Central memory CD8-positive, alpha-beta T cell (primary cell): ENCODE results near the gene TRUB2.
"Not testable (repeated sequence)": the region's sequence is repeated elsewhere in the genome, so short reads cannot be mapped to it uniquely, and the experiment has no call there.

ENCODE experiments used
- ATAC-seq: fragments of 150-1000 bp; cut with Tn5 transposase; replicated peaks from 2 replicates; pipeline ENCODE4 v1.10.0; 2022; ENCODE audit warnings: mild to moderate bottlenecking, moderate FRiP score, moderate number of reproducible peaks; ENCODE audit not compliant: poor library complexity, severe bottlenecking; ENCODE audit errors: extremely low read depth
- DNase-seq, 2 donors: peaks; one replicate each; pipeline ENCODE4 v3.0.0; 2021; ENCODE audit warnings: low spot score in 2 of 2
- H3K27ac Mint-ChIP-seq: one replicate; pipeline ENCODE4 v1.8.0; 2022; ENCODE audit warnings: low read depth, mild to moderate bottlenecking, moderate library complexity, mixed read lengths
- H3K27me3 Mint-ChIP-seq: one replicate; pipeline ENCODE4 v1.8.0; 2022; ENCODE audit warnings: mixed read lengths
- H3K36me3 Mint-ChIP-seq: one replicate; pipeline ENCODE4 v1.8.0; 2022; ENCODE audit warnings: mild to moderate bottlenecking, moderate library complexity, mixed read lengths; ENCODE audit not compliant: insufficient read depth
- H3K4me1 Mint-ChIP-seq: one replicate; pipeline ENCODE4 v1.8.0; 2022; ENCODE audit warnings: mixed read lengths
- H3K4me3 Mint-ChIP-seq: one replicate; pipeline ENCODE4 v1.8.0; 2022; ENCODE audit warnings: mild to moderate bottlenecking, moderate library complexity, mixed read lengths
- H3K9me3 Mint-ChIP-seq: one replicate; pipeline ENCODE4 v1.8.0; 2022; ENCODE audit warnings: mixed read lengths

Gene TRUB2

DNA sequence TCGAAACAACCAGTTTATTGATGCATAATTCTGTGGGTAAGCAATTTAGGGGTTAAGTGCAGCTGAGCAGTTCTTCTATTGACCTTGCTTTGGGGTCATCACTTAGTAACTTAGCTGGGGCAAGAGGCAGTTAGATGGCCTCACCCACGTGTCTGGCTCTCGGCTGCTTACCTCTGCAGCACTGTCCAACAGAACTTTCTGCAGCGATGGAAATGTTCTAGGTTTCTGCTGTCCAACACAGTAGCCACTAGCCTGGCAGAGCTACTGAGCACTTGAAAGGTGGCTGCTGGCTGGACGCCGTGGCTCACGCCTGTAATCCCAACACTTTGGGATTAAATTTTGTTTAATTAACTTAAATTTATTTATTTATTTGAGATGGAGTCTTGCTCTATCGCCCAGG, 35.8 kb upstream of the TRUB2 start:
- H3K27me3 Mint-ChIP-seq, result no peaks in the 10 kb centered on the region
- H3K4me1 Mint-ChIP-seq, result peaks cover 12% of the 10 kb centered on the region
- no peak overlapping the region for H3K4me3 Mint-ChIP-seq
- no peak for DNase-seq
- no peak for ATAC-seq
- no peaks in the 10 kb centered on the region for H3K9me3 Mint-ChIP-seq
- H3K36me3 Mint-ChIP-seq, result peaks cover 15% of the 10 kb centered on the region
- no peak overlapping the region for H3K27ac Mint-ChIP-seq

DNA sequence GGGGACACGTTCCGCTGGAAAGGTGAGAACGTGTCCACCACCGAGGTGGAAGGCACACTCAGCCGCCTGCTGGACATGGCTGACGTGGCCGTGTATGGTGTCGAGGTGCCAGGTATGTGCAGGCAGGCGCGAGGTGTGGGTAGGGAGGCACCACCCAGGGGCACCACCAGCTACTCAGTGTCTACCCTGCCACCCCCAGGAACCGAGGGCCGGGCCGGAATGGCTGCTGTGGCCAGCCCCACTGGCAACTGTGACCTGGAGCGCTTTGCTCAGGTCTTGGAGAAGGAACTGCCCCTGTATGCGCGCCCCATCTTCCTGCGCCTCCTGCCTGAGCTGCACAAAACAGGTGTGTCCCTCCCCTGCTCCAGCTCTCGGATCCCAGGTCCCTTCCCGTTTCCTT, 33.2 kb upstream of the TRUB2 start:
- Mint-ChIP-seq H3K4me1 (no peaks in the 10 kb centered on the region), H3K9me3 (no peaks in the 10 kb centered on the region), H3K36me3 (peaks cover 25% of the 10 kb centered on the region)

DNA sequence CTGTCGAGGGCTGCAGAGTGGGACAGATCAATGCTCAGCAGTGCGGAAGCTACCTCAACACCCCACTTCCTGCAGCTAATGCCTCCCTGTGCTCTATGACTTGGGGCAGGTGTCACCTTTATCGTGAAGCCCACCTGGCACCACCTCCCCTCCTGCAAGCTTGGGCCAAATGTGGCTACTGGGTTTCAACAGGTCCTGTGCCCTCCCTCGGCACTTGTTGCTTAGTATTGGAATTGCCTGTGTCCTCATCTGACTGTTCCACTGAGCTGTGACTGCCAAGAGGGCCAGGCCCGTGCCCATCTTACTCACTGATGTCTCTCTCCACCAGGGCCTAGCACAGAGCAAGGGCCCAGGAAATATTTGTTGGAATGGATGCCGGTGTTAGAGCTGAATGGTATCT, 27.5 kb upstream of the TRUB2 start:
- H3K36me3 Mint-ChIP-seq, result peaks cover 27% of the 10 kb centered on the region
- H3K4me3 Mint-ChIP-seq, result no peak overlapping the region
- H3K4me1 Mint-ChIP-seq, result no peaks in the 10 kb centered on the region
- no peak for ATAC-seq
- no peak for DNase-seq
- no peaks in the 10 kb centered on the region for H3K9me3 Mint-ChIP-seq
- no peaks in the 10 kb centered on the region for H3K27me3 Mint-ChIP-seq
- no peak overlapping the region for H3K27ac Mint-ChIP-seq

More for the DNA sequence above, 33.2 kb upstream of the TRUB2 start:
- Mint-ChIP-seq H3K27ac (peak overlapping the region; percentile 24), H3K27me3 (no peaks in the 10 kb centered on the region), H3K4me3 (no peak overlapping the region)
- no peak for ATAC-seq
- no peak for DNase-seq

DNA sequence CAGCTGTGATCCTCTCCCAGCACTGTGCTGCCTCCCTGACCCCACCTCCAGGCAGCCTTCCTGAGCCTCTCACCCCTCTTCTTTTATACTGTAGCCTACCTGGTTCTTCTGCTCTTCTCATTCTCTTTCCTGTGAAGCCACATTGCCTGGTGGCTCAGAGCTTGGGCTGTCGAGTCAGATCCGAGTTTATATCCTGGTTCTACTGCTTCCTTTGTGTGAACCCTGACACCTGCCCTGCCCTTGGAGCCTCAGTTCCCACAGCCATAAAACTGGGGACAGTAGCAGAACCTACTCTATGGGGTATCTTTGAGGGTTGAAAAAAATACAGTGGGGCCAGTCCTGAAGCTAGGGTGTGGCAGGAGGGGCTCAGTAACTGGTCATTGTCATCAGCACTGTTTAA, 26.9 kb upstream of the TRUB2 start:
- DNase-seq (no peak), ATAC-seq (no peak)
- no peaks in the 10 kb centered on the region for H3K27me3 Mint-ChIP-seq
- H3K9me3 Mint-ChIP-seq, result no peaks in the 10 kb centered on the region
- peaks cover 27% of the 10 kb centered on the region for H3K36me3 Mint-ChIP-seq
- H3K27ac Mint-ChIP-seq, result no peak overlapping the region
- H3K4me3 Mint-ChIP-seq, result no peak overlapping the region
- no peaks in the 10 kb centered on the region for H3K4me1 Mint-ChIP-seq

DNA sequence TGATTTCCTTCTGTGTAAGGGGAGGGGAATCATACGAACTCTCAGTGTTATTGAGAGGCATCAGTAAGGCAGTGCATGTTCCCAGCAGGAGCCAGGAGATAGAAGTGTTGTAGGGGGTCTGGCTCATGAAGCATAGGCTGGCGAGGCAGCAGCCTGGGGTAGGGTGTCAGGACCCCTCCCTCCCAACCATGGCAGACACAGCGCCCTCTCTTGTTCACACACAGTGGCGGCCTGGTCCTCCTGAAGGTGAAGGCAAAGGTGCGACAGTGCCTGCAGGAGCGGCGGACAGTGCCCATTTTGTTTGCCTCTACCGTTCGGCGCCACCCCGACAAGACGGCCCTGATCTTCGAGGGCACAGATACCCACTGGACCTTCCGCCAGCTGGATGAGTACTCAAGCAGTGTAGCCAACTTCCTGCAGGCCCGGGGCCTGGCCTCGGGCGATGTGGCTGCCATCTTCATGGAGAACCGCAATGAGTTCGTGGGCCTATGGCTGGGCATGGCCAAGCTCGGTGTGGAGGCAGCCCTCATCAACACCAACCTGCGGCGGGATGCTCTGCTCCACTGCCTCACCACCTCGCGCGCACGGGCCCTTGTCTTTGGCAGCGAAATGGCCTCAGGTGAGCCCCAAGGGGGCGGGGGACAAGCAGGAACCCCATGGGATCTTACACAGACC, 22.8 kb upstream of the TRUB2 start:
- H3K27me3 Mint-ChIP-seq, result no peaks in the 10 kb centered on the region
- no peaks in the 10 kb centered on the region for H3K9me3 Mint-ChIP-seq
- H3K36me3 Mint-ChIP-seq, result peaks cover 21% of the 10 kb centered on the region
- no peak overlapping the region for H3K27ac Mint-ChIP-seq
- H3K4me1 Mint-ChIP-seq, result peaks cover 7% of the 10 kb centered on the region
- no peak for DNase-seq
- no peak for ATAC-seq
- H3K4me3 Mint-ChIP-seq, result no peak overlapping the region

DNA sequence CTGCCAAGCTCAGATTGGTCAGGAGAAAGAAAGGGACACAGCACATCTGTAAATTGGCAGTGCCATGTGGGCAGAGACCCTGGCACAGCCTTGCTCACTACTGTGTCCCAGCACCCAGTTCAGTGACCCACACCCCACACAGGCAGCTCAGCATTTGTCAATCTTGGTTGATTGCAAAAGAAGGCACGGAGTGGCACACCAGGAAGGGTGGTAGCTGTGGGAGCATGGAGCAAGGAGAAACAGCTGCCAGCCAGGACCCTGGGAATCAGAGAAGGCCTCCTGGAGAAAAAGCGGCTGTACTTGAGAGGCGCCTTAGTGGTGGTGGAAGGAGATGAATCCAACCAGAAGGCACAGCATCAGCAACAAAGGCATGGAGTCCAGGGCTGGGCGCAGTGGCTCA, 21.6 kb upstream of the TRUB2 start:
- no peaks in the 10 kb centered on the region for H3K27me3 Mint-ChIP-seq
- ATAC-seq (no peak), DNase-seq (no peak)
- no peak overlapping the region for H3K4me3 Mint-ChIP-seq
- no peak overlapping the region for H3K27ac Mint-ChIP-seq
- peaks cover 7% of the 10 kb centered on the region for H3K4me1 Mint-ChIP-seq
- peaks cover 21% of the 10 kb centered on the region for H3K36me3 Mint-ChIP-seq
- no peaks in the 10 kb centered on the region for H3K9me3 Mint-ChIP-seq

DNA sequence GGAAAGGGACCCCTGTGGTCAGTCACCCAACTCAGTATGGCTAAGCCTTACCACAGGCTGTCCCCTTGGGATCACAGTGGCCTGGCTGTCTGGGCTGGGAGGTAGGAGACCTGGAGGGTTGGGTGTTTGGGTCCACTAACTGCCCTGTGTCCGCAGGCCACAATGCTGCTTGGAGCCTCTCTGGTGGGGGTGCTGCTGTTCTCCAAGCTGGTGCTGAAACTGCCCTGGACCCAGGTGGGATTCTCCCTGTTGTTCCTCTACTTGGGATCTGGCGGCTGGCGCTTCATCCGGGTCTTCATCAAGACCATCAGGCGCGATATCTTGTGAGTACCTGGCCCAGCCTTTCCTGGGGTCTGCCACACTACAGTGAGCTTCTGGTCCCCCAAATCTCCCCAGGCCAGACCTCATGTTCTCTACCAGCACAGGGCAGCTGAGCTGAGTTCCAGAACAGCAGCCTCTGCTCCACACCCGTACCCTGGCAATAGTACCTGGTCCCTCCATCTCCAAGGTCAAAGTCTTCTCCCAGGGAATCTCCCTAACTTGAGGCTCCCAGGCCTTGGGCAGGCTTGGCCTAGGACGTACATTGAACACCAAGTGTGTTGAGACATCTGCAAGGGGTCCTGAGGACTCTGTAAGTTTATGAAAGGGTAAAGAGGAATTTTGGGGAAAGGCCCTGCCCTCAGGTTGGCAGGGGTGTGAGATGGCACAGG, 20.9 kb upstream of the TRUB2 start:
- H3K4me3 Mint-ChIP-seq, result no peak overlapping the region
- ATAC-seq, result no peak

DNA sequence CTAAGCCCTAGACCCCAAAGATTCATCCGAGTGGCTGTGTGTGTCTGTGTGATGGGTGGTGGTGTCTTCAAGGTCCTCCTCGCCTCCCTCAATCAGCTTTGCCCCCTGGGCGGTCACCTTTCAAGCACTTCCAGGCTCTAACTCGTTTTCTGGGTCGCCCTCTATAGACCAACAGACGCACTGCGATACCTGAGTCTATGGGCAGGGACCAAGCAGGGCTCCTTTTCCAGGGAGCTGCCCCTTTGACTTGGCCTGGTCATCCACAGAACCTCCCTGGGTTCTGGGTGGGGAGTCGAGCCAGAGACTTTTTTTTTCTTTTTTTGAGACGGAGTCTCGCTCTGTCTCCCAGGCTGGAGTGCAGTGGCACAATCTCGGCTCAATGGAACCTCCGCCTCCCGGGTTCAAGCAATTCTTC, 19.2 kb upstream of the TRUB2 start:
- Mint-ChIP-seq H3K9me3 (no peaks in the 10 kb centered on the region), H3K4me1 (peaks cover 7% of the 10 kb centered on the region), H3K36me3 (peaks cover 13% of the 10 kb centered on the region), H3K27me3 (no peaks in the 10 kb centered on the region), H3K27ac (peak overlapping the region; percentile 37), H3K4me3 (peak overlapping the region; percentile 90)
- peak; percentile 58 for ATAC-seq
- peak; percentile 42 to 45 for DNase-seq

More for the DNA sequence above, 20.9 kb upstream of the TRUB2 start:
- Mint-ChIP-seq H3K27me3 (no peaks in the 10 kb centered on the region), H3K36me3 (peaks cover 19% of the 10 kb centered on the region), H3K4me1 (peaks cover 7% of the 10 kb centered on the region), H3K9me3 (no peaks in the 10 kb centered on the region), H3K27ac (no peak overlapping the region)
- no peak for DNase-seq

DNA sequence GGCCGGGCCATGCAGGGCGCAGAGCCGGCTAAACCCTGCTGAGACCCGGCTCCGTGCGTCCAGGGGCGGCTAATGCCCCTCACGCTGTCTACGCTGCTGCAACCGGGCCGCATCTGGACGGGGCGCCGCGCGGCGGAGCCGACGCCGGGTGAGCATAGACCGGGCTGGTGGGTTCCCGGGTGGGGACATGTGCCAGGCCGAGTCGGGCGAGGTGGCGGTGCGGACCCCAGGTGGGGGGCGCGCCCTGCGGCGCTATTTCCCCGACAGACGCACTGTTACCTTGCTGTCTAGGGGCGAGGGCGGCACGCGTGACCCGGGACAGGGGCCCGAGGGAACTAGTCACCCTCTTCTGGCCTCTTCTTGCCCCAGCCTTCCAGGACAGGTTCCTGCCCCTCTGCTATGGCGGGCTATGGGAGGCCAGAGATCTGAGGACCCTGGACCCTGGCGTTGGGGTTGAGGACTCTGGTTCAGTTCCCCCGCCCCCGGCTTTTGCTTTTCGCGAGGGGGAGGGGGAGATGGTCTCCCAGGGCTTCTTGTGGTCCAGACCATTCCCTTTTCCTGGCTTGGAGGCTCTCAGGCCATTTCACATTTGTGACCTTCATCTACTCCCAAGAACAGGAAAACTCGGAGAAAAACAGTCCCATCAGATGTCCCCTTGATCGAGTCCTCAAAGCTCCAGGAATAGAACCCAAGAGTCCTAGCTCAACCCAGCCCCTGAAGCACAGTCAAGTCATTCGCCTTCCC, 18.6 kb upstream of the TRUB2 start:
- H3K4me3 Mint-ChIP-seq, result peak overlapping the region; percentile 90
- H3K27ac Mint-ChIP-seq, result peak overlapping the region; percentile 37
- peaks cover 13% of the 10 kb centered on the region for H3K36me3 Mint-ChIP-seq
- H3K4me1 Mint-ChIP-seq, result peaks cover 7% of the 10 kb centered on the region
- ATAC-seq (peak; percentile 45), DNase-seq (peak in 1 of 2 donors; percentile 13)
- H3K27me3 Mint-ChIP-seq, result no peaks in the 10 kb centered on the region
- no peaks in the 10 kb centered on the region for H3K9me3 Mint-ChIP-seq

DNA sequence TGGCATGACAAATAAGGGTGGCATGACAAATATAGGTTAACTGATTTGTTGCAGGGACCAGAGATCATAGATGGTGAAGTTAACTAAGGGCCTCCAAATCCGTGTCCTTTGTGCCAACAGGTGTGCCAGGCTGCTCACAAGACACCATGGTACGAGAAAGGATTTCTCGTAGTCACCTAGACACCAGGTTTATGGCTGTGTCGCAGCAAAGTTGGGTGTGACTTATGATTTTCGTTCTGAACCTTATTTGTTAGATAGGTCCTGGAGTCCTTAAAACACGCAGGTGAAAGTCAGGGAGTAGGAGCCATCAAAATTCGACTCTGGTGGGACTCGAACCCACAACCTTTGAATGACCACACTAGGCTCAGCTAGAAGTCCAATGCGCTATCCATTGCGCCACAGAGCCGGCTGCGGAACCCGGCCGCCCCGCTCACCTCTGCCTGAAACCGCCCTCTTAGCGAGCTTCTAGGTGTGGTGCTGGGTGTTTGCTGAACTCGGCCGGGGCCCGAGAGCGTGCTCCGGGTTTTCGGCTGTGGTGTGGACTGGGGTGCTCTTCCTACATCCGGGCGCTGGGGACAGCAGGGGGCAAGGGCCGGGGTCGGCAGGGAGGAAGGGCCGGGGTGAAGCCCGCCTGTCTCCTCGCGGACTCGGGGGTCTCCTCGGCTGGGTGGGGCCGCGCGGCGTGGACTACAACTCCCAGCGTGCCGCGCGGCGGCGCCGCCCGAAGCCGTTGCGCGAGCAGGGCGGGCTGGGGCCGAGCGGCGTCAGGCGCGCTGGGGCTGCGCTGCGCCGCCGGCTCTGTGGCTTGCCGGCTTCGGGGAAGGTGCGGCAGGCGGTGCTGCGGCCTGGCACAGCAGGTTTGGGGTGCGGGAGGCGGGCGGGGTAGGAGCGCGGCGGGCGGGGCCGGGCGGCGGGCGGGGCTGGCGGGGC, 17.8 kb upstream of the TRUB2 start, which contains the start of gene SLC27A4:
Gene SLC27A4, plus strand, starts transcription at position 767 of the 930 bp plus-strand sequence. CDS start 2,606 bp downstream, outside the sequence.
- H3K4me3 Mint-ChIP-seq, result peak within 1 kb of the TSS; percentile 90
- H3K27ac Mint-ChIP-seq, result peak within 1 kb of the TSS; percentile 81
- H3K27me3 Mint-ChIP-seq, result no peaks in the 10 kb centered on the region
- ATAC-seq, result peak; percentile 93
- H3K4me1 Mint-ChIP-seq, result peaks cover 7% of the 10 kb centered on the region
- peak; percentile 54 to 69 for DNase-seq
- H3K36me3 Mint-ChIP-seq, result peaks cover 10% of the 10 kb centered on the region
- H3K9me3 Mint-ChIP-seq, result no peaks in the 10 kb centered on the region

DNA sequence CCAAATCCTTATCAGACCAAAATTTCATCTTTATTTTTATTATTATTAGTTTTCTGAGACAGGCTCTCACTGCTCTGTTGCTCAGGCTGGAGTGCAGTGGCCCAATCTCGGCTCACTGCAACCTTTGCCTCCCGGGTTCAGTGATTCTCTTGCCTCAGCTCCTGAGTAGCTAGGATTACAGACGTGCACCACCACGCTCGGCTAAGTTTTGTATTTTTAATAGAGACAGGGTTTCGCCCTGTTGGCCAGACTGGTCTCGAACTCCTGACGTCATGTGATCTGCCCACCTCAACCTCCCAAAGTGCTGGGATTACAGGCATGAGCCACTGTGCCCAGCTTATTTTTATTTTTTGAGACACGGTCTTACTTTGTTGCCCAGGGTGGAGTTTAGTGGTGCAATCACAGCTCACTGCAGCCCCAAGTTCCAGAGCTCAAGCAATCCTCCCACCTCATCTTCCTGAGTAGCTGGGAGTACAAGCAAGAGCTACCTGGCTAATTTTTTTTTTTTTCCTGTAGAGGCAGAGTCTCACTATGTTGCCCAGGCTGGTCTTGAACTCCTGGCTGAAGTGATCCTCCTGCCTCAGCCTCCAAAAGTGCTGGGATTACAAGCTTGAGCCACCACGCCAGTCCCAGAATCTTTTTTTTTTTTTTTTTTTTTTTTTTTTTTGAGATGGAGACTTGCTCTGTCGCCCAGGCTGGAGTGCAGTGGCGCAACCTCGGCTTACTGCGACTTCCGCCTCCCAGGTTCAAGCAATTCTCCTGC, 16.8 kb upstream of the TRUB2 start:
- not testable (repeated sequence) for H3K4me1 Mint-ChIP-seq, DNase-seq, H3K27ac Mint-ChIP-seq, H3K27me3 Mint-ChIP-seq, H3K9me3 Mint-ChIP-seq, H3K36me3 Mint-ChIP-seq, ATAC-seq
- H3K4me3 Mint-ChIP-seq, result peak overlapping the region; percentile 90
